Activated CD4-positive, alpha-beta T cell treated with anti-CD3 and anti-CD28 coated beads, Interleukin-2, amount 10 ng/mL, durations not matched to agents 24 days and 14 days (primary cell): ENCODE data around the gene PRR18. TPM values are rescaled to one million over a fixed set of nuclear protein-coding genes. Genes with fewer than 3 reads are reported as not detected.

ENCODE experiments used
- DNase-seq: peaks from one replicate; pipeline ENCODE4 v3.0.0; 2022
- H3K27ac Mint-ChIP-seq: one replicate; pipeline ENCODE4 v1.8.0; 2022; ENCODE audit warnings: mild to moderate bottlenecking, mixed read lengths
- H3K27me3 Mint-ChIP-seq: one replicate; pipeline ENCODE4 v1.8.0; 2022; ENCODE audit warnings: mixed read lengths
- H3K36me3 Mint-ChIP-seq: one replicate; pipeline ENCODE4 v1.8.0; 2022; ENCODE audit warnings: low read depth, mild to moderate bottlenecking, mixed read lengths
- H3K4me1 Mint-ChIP-seq: one replicate; pipeline ENCODE4 v1.8.0; 2021; ENCODE audit warnings: mixed read lengths
- H3K4me3 Mint-ChIP-seq: one replicate; pipeline ENCODE4 v1.8.0; 2022; ENCODE audit warnings: mild to moderate bottlenecking, moderate library complexity, mixed read lengths
- H3K9me3 Mint-ChIP-seq: one replicate; pipeline ENCODE4 v1.8.0; 2021; ENCODE audit warnings: mixed read lengths
- intact Hi-C: fragments of 100-400 bp; cut with micrococcal nuclease; formaldehyde crosslinking; loops from one replicate; pipeline ENCODE4 v1.15.1; 2023
- total RNA-seq: library from RNA; stranded (reverse); gene quantifications from 2 replicates; pipeline ENCODE4 v1.2.3, GENCODE V29; 2022

The PRR18 gene
- total RNA-seq, 1 donor from 2014 or later = not detected

DNA sequence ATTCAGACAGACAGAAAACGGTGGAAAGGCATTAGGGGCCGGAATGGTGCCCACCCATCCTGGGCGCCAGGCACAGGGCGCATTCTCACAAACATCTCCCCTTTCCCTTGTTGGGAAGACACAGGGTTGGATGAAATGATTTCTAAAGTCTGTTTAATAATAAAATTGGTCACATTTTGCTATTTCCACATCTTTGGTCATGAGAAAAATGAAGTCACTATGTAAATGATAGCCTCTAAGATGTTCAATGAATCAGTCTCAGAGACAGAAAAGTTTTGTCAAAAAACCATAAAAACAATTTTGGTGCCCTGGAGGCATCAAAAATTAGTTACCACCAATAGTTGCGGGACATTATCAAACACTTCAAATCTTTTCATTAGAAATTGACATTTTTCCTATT is 40.7 kb downstream of the PRR18 start:
- intact Hi-C loops = no loop called here
- Mint-ChIP-seq H3K4me3 (no peak overlapping the region), H3K9me3 (no peaks in the 10 kb centered on the region), H3K36me3 (no peaks in the 10 kb centered on the region), H3K27ac (no peak overlapping the region), H3K4me1 (no peaks in the 10 kb centered on the region), H3K27me3 (peaks cover 13% of the 10 kb centered on the region)
- no peak for DNase-seq

DNA sequence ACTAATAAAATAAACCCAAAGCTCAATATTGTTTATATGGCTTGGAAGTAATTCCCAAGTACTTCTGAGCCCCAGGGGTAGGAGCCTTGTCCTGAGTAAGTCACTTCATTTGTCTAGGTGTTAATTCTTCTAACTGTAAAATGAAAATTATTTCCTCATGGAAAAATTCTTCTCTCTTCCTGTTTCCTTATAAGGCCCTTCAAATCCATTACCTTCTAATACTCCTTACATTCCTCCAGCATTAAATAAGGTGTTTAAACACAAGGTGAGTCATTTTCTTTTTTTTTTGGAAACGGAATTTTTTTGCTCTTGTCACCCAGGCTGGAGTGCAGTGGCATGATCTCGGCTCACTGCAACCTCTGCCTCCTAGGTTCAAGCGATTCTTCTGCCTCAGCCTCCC is 41.9 kb downstream of the PRR18 start:
- H3K4me3 Mint-ChIP-seq = no peak overlapping the region
- H3K36me3 Mint-ChIP-seq = no peaks in the 10 kb centered on the region
- H3K4me1 Mint-ChIP-seq = no peaks in the 10 kb centered on the region
- peaks cover 15% of the 10 kb centered on the region for H3K27me3 Mint-ChIP-seq
- intact Hi-C loops = no loop called here
- DNase-seq = no peak
- no peak overlapping the region for H3K27ac Mint-ChIP-seq
- no peaks in the 10 kb centered on the region for H3K9me3 Mint-ChIP-seq

DNA sequence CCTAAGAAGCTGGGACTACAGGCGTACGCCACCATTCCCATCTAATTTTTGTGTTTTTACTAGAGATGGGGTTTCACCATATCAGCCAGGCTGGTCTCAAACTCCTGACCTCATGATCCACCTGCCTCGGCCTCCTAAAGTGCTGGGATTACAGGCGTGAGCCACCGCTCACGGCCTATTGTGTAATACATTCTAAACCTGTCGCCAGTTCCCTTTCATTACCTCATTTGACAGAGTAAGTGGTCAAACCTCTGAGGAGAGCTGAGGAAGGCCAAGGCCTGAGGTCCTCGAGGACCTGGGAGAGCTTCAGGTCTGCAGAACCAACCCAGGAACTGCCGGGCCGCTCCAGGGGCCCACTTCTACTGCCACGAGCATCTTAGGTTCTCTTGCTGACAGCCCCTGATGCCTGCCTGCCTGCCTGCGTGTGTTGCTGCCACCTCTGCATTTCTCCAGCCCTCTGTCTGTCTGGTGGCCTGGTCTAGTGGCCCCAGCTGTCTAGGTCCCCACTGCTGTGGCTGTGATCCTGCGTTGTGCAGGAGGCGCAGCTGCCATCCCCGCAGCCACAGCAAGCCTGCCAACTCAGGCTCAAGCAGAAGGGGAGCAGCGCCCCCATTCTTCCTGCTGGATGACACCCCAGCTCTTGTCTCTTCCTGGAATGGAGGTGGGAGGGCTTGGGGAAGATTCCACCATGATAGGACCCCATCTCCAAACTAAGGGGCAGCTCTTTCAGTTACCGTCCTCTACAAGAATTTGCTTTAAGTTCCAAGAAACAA is 45.3 kb downstream of the PRR18 start:
- Mint-ChIP-seq H3K4me1 (peaks cover 19% of the 10 kb centered on the region), H3K27ac (no peak overlapping the region), H3K4me3 (no peak overlapping the region), H3K9me3 (no peaks in the 10 kb centered on the region), H3K27me3 (peaks cover 14% of the 10 kb centered on the region), H3K36me3 (no peaks in the 10 kb centered on the region)
- intact Hi-C loops = no loop called here
- no peak for DNase-seq

DNA sequence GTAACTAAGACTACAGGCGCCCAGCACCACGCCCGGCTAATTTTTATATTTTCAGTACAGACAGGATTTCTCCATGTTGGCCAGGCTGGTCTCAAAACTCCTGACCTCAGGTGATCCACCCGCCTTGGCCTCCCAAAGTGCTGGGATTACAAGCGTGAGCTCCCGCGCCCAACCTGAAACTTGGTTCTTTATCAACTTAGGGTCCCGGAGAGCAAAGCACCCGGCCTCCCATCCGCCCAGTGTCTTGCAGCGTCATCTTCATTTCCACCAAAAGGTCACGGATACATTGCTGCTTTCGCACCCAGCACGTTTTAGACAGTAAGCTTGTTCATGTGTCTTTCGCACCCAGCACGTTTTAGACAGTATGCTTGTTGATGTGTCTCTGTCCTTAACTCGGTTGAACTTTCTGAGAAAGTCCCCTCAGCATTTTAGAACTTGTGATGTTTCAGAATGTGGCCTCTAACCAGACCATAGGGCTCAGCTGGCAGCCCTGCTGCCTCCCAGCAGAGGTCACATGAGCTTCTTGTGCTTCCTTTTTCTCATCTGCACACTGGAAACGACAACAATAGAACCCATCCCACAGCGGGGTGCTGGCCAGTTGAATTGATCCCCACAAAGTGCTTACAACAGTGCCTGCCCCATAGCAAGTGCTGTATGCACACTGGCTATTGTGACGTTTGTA is 48.8 kb downstream of the PRR18 start:
- no peak for DNase-seq
- H3K4me1 Mint-ChIP-seq = peaks cover 22% of the 10 kb centered on the region
- intact Hi-C loops = no loop called here
- peak overlapping the region; percentile 55 for H3K4me3 Mint-ChIP-seq
- H3K27me3 Mint-ChIP-seq = peaks cover 28% of the 10 kb centered on the region
- H3K27ac Mint-ChIP-seq = no peak overlapping the region
- no peaks in the 10 kb centered on the region for H3K9me3 Mint-ChIP-seq
- no peaks in the 10 kb centered on the region for H3K36me3 Mint-ChIP-seq

DNA sequence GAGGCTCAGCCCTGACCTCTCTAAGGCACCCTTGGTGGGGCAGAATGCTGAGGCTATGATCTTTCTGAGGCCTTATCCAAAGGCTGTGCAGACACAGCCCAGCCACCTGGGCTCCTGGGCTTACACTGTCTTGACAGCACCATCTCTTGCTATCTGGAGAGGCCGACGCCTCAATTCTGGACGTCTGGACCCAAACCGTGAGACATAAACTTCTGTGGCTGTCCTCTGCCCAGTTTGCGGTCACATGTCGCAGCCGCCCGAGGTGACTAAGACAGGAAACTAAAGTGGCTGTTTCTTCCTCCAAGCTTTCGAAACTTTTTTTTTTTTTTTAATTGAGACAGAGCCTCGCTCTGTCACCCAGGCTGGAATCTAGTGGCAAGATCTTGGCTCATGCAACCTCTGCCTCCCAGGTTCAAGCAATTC is 49.3 kb downstream of the PRR18 start:
- DNase-seq = peak; percentile 77
- Mint-ChIP-seq H3K27me3 (peaks cover 31% of the 10 kb centered on the region), H3K4me1 (peaks cover 22% of the 10 kb centered on the region), H3K4me3 (peak overlapping the region; percentile 55), H3K27ac (no peak overlapping the region), H3K9me3 (no peaks in the 10 kb centered on the region), H3K36me3 (no peaks in the 10 kb centered on the region)
- intact Hi-C loops = no loop called here

DNA sequence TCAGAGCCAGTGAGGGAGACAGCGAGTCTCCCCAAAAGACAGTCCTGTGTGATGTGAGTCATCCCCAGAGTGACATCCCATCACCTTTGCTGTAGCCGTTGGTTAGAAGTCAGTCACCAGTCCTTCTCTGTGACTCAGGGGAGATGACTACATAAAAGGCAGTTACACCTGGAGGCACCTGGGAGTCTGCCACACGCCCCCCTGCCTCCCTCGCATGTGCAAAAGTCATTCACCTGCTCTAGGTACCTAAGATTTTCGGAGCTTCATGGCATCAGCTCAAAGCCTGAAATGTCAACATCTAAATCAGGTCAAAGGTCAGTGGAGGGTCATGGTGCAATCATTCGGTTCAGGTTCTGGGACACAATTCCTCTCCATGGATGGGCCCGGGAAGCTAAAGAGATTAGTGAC is 50.3 kb downstream of the PRR18 start:
- Mint-ChIP-seq H3K27me3 (peaks cover 36% of the 10 kb centered on the region), H3K9me3 (no peaks in the 10 kb centered on the region), H3K36me3 (no peaks in the 10 kb centered on the region), H3K4me3 (no peak overlapping the region), H3K4me1 (peaks cover 22% of the 10 kb centered on the region), H3K27ac (no peak overlapping the region)
- no peak for DNase-seq
- intact Hi-C loops = no loop called here

Other genes starting within 250 kb of the PRR18 start
- gene TBXT, start 140.5 kb downstream of the PRR18 start, total RNA-seq = not detected in 2 replicates
- 56.9 and 61.2 TPM in 2 replicates for gene SFT2D1, start 34.2 kb upstream of the PRR18 start, total RNA-seq
- 17.1 and 18.1 TPM in 2 replicates for gene MPC1, start 74.5 kb upstream of the PRR18 start, total RNA-seq